GM10266 (cell line): ENCODE results near the gene EIF3A.

Experiments used
- DNase-seq: peaks from one replicate; pipeline ENCODE4 v3.0.0; 2012; ENCODE audit errors: extremely low spot score
- TF ChIP-seq, protein P1 (sequence below): IDR thresholded peaks from 2 replicates; pipeline ENCODE4 v1.5.1; 2012; ENCODE audit warnings: mild to moderate bottlenecking, low read depth; ENCODE audit not compliant: control insufficient read depth, insufficient read depth; ENCODE audit errors: missing control alignments

Gene EIF3A

DNA sequence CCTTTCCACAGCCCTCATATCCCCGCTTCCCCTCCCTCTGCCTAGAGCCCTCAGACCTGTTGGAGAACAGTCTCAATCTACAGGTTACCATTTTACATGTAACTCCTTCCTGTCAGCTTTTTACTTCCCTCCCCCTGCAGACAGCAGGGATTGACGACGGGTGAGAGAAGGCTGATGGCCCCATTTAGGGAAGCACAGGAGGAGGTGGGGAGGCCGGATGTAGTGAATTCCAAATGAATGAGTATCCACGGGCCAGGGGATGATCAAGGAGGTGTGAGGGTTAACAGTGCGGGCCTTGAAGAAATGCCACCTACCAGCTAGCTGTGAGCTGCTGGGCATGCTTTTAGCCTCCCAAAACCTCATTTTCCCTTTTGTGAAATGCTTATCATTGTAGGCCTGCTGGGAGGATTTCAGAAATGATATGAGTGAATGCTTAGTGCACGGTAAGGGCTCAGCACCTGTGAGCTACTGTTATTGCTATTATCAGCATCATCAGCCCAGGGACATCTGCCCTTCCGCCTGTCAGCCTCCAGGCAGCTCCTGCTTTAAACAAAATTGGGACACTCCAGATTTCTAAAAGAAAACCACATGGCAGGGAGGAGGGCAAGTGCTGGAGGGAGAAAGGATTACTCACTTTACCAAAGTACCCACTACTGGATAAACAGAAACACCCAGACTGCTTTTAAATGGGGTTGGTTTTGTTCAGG lies 57.6 kb downstream of the EIF3A start:
- TF ChIP-seq, protein P1, sequence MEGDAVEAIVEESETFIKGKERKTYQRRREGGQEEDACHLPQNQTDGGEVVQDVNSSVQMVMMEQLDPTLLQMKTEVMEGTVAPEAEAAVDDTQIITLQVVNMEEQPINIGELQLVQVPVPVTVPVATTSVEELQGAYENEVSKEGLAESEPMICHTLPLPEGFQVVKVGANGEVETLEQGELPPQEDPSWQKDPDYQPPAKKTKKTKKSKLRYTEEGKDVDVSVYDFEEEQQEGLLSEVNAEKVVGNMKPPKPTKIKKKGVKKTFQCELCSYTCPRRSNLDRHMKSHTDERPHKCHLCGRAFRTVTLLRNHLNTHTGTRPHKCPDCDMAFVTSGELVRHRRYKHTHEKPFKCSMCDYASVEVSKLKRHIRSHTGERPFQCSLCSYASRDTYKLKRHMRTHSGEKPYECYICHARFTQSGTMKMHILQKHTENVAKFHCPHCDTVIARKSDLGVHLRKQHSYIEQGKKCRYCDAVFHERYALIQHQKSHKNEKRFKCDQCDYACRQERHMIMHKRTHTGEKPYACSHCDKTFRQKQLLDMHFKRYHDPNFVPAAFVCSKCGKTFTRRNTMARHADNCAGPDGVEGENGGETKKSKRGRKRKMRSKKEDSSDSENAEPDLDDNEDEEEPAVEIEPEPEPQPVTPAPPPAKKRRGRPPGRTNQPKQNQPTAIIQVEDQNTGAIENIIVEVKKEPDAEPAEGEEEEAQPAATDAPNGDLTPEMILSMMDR: no peak
- no peak for DNase-seq

DNA sequence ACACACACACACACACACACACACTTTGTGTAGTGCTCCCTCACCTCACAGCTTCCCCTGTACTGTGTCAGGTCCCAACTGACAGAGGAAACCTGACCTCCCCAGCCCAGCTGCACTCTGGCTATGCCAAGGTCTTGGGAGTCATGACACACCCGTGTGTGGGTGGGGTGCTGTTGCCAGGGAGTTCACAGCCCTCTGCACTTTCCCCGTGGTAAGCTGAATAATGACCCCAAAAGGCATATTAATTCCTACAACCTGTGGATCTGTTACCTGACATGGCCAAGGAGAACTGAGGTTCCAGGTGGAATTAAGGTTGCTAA lies 60.0 kb downstream of the EIF3A start:
- TF ChIP-seq, protein P1: no peak
- no peak for DNase-seq

DNA sequence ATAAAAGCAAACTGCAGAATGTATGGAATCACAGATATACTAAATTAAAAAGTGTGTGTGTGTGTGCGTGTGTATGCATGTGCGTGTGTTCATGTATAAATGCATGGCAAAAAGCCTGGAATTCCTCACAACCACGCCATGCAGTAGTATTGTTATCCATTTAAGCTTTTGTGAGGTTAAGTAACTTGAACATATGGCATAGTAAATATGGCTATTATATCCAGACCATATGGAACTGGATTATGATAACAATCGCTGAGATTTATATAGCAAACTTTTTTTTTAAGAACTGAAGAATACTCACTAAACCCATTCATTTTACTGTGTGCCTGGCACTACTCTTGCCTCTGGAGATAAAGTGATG lies 73.4 kb downstream of the EIF3A start:
- no peak for DNase-seq
- TF ChIP-seq, protein P1: no peak

DNA sequence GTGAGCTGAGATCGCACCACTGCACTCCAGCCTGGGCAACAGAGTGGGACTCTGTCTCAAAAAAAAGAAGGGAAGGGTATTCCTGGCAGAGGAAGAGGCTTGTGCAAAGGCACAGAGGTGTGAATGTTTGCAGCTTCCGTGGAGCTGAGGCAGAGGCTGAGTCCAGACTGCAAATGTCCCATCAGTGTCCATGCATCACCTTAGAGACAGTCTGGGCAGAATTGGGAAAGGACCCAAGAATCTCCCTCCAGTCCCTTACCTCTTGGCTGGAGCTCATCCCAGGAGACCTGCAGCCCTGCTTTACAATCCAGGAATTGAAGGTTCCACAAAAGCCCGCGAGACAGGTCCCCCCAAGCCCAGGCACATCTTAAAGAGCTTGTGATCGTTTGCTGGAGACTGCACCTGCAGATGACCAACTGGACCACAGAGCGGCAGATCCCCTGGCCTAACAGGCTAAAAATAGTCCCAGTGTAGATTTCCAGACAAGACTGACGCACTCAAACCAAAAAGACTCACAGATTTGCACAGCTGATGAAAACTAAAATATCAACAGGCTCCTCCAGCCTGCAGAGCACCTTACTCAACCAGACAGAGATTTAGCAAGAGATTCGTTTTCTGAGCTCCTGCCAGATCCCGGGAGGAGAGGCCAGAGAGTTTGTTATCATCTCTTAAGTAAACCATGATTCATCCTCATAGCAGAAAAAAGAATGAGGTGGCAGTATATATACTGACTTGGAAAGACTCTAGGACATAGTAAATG lies 74.0 kb downstream of the EIF3A start:
- no peak for DNase-seq
- TF ChIP-seq, protein P1: no peak

DNA sequence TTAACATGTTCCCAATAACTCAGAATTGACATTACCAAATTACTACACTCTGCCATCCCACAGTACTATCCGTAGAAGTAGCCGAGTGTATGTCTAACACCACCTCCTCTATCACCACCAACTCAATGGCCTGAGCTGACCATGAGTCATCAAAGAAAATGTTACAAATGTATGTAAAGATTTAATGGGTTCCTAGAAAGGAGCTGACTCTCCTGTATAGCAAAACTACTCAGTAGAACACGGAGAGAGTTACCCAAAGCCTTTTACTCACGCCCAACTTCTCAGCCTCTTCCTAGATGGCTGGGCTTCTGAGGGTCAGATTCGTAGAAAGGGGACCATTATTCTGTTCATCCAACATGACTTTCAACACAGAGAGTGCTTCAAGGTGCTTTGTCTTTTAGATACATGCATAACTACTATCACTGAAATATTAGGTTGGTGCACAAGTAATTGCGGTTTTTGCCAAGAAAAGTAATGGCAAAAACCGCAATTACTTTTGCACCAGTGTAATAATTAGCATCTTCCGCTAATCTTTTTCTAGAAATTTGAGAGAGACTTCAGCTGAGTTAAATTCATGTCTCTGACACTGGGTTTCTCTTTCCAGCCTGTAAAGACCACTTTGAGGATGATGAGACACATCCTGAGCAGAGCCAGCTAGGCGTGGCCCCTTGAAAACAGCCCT lies 75.1 kb downstream of the EIF3A start:
- no peak for DNase-seq
- TF ChIP-seq, protein P1: no peak

DNA sequence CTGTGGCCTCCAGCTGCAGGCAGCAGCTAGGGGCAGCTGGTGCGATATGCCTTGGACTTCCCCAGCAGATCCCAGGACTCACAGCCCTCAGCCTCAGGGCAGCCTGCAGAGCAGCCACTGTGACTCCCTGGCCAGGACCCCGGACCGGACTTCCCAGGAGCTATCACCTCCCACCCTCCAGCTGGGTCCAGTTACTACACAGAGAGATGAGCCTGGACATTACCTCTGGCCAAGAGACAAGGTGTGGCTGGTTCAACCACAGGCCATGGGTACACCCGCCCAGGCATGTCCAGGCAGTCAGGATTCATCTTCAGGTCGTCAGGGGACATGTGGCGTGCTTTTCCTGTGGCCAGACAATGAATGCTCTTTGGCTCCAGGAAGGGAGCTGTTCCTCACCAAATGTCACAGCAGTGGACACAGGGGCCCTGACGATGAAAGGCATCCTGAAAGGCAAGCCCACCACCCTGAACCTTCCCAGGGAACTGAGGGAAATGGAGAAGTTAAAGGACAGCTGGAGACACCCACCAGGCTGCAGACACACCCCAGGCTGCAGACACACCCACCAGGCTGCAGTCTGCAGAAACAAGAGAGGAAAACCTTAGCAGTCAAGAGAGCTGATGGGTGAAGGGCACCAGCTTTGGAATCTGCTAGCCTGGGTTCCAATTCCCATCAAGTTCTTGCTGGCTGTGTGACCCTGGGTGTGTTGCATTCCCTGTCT lies 76.9 kb downstream of the EIF3A start:
- TF ChIP-seq, protein P1: no peak

More for the DNA sequence above, 76.9 kb downstream of the EIF3A start:
- DNase-seq: no peak
